ENCODE data around the gene OSBPL5.

The OSBPL5 gene

DNA sequence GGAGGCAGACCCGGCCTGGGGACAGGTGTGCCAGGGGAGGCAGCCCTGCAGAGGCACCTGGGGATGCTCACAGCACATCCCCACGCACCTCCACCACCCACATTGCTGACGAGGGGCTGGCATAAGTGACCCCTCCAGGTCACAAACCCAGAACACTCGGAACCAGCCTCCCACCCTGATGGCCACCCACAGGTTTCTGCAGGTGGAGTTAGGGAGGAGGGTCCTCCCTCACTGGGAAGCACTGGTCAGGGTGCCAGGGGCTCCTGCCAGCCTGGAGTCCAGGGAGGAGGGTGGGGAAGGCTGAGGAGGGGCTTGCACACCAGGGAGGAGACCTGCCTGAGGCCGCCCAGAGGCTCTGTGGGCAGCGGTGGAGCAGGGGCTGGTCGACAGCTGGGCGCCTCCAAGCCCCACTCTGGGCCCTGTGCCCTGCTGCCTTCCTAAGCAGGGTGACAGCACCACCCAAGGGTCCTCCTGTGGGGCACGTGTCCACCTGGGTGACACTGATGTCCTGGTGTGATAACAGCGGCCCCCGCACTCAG, 56.9 kb downstream of the OSBPL5 start:
- H3K27me3 ChIP-seq (ENCODE audit: insufficient read depth, poor library complexity, severe bottlenecking), result no peaks in the 10 kb centered on the region
- TF ChIP-seq, protein P1, sequence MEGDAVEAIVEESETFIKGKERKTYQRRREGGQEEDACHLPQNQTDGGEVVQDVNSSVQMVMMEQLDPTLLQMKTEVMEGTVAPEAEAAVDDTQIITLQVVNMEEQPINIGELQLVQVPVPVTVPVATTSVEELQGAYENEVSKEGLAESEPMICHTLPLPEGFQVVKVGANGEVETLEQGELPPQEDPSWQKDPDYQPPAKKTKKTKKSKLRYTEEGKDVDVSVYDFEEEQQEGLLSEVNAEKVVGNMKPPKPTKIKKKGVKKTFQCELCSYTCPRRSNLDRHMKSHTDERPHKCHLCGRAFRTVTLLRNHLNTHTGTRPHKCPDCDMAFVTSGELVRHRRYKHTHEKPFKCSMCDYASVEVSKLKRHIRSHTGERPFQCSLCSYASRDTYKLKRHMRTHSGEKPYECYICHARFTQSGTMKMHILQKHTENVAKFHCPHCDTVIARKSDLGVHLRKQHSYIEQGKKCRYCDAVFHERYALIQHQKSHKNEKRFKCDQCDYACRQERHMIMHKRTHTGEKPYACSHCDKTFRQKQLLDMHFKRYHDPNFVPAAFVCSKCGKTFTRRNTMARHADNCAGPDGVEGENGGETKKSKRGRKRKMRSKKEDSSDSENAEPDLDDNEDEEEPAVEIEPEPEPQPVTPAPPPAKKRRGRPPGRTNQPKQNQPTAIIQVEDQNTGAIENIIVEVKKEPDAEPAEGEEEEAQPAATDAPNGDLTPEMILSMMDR (IDR thresholded peaks at IDR 0.05; ENCODE audit: poor library complexity, severe bottlenecking), result no peak
- H3K9me3 ChIP-seq (ENCODE audit: severe bottlenecking), result no peaks in the 10 kb centered on the region
- no peaks in the 10 kb centered on the region for H3K4me1 ChIP-seq (ENCODE audit: insufficient read depth, poor library complexity, severe bottlenecking)
- no peak for ATAC-seq (ENCODE audit: low read depth)
- H3K36me3 ChIP-seq (ENCODE audit: low read depth), result peaks cover 11% of the 10 kb centered on the region
- peak; percentile 36 for DNase-seq (ENCODE audit: low spot score)
- H3K4me3 ChIP-seq (ENCODE audit: severe bottlenecking), result no peak overlapping the region
- H3K27ac ChIP-seq (ENCODE audit: poor library complexity, severe bottlenecking), result no peak overlapping the region

DNA sequence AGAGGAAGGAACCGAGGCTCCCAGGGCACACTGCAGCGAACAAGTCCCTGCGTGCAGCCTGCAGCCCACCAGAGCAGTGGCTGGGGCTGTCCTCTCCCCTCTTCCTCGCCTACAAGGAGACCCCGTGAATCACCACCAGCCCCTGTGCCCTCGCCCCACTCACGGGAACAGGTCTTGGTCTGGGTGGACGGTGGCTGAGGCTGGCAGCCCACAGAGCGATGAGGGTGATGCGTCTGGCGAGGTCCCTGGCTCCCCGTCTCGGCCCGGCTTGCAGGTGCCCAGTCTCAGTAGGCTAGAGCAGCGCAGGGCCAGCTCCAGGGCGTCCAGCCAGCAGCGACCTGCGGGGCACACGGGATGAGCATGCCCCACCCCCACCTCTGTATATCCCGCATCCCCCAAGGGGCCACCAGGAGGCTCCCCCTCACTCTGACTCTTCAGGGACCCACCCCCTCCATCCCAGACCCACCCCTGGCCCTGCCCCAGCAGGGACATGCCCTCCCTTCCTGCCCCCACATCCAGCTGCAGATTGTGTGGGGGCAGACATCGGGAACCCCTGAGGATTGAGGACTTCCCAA, 57.4 kb downstream of the OSBPL5 start:
- DNase-seq (ENCODE audit: low spot score) (peak; percentile 57), ATAC-seq (ENCODE audit: low read depth) (no peak)
- no peaks in the 10 kb centered on the region for H3K27me3 ChIP-seq (ENCODE audit: insufficient read depth, poor library complexity, severe bottlenecking)
- no peaks in the 10 kb centered on the region for H3K9me3 ChIP-seq (ENCODE audit: severe bottlenecking)
- H3K27ac ChIP-seq (ENCODE audit: poor library complexity, severe bottlenecking), result no peak overlapping the region
- peaks cover 5% of the 10 kb centered on the region for H3K36me3 ChIP-seq (ENCODE audit: low read depth)
- no peaks in the 10 kb centered on the region for H3K4me1 ChIP-seq (ENCODE audit: insufficient read depth, poor library complexity, severe bottlenecking)
- TF ChIP-seq, protein P1 (IDR thresholded peaks at IDR 0.05; ENCODE audit: poor library complexity, severe bottlenecking), result no peak
- H3K4me3 ChIP-seq (ENCODE audit: severe bottlenecking), result no peak overlapping the region

DNA sequence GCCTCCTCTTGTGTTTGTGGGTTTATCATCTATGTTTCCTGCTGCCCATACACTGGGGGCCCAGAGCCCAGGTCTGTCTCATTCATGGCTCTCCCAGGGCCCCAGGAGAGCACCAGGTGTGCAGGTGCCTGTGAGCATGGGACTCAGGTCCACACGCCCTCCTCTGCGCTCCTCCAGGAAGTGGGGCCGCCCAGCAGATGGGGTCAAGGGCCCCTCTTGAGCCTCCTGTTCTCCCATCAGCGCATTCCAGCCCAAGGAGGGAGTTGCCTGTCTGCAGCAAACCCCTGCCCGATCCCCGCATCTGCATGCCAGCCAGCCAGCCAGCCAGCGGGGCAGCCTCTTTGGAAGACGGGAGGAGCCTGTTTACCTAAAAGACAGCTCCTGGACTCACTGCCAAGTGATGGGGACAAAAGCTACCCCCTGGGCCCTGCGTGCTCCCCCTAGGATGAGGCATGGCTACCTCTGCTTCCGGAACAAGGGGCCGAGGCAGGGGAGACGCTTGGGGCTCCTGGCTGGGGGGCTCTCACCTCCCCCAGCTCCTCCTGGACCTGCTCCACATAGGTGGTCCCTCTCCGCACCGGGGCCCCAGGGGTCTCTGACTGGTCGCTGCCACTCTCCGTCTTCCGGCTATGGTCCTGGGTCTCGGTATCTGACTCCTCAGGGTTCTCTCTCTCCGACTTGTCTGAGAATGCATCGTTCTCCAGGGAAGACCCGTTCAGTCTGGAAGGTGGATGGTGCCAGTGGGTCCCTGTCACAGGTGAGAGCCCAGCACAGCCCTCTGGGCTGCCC, 58.2 kb downstream of the OSBPL5 start:
- H3K27me3 ChIP-seq (ENCODE audit: insufficient read depth, poor library complexity, severe bottlenecking), result no peaks in the 10 kb centered on the region
- TF ChIP-seq, protein P1 (IDR thresholded peaks at IDR 0.05; ENCODE audit: poor library complexity, severe bottlenecking), result no peak
- H3K4me3 ChIP-seq (ENCODE audit: severe bottlenecking), result no peak overlapping the region
- ATAC-seq (ENCODE audit: low read depth), result no peak
- H3K36me3 ChIP-seq (ENCODE audit: low read depth), result 0 out of 2 replicates have a peak, but pooled peaks cover 4% of the 10 kb centered on the region
- peak; percentile 57 for DNase-seq (ENCODE audit: low spot score)
- H3K27ac ChIP-seq (ENCODE audit: poor library complexity, severe bottlenecking), result no peak overlapping the region
- no peaks in the 10 kb centered on the region for H3K9me3 ChIP-seq (ENCODE audit: severe bottlenecking)
- H3K4me1 ChIP-seq (ENCODE audit: insufficient read depth, poor library complexity, severe bottlenecking), result no peaks in the 10 kb centered on the region

DNA sequence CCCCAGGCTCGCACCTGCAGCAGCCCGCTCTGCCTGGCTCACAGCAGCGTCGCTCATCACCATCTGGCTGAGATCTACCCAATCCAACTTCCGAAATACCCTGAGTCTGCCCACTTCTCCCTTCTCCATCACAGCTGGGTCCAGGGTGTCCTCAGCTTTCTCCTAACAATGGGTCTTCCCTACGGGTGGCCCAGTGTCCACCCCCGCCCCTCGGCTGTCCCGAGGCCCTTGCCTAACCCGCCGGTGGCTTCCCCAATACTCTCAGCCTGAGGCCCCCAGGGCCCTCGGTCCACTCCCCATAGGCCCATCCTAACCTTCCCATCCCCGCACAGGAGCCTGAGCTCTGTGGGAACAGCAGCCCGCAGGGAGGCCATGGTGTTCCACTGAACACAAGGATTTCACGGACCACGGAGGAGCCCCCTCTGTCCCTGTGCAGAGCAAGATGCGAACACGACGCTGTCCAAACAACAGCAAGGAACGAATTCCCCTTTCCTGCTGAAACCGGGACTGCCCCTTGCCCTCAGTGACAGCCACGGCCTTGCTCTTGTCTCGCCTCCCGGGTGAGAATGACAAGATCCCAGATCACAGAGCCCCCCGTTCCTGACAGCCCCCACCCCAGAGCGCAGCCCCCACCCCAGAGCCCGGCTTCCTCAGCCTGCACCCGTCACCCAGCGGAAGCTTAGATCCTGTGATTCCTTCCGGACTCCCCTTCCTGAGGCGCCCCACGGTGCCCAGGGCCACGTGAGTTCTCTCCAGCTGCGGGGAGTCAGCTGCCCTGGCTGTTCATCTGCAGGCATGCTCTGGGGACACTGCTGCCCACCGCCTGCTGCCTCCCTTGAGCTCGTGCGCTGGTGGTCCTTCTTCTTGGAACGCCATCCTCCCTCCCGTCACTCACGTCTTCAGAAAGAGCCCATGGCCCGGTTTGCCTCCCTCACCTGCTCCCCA, 59.0 kb downstream of the OSBPL5 start:
- Histone ChIP-seq H3K4me3 (ENCODE audit: severe bottlenecking) (no peak overlapping the region), H3K36me3 (ENCODE audit: low read depth) (no peaks in the 10 kb centered on the region), H3K27ac (ENCODE audit: poor library complexity, severe bottlenecking) (no peak overlapping the region), H3K27me3 (ENCODE audit: insufficient read depth, poor library complexity, severe bottlenecking) (no peaks in the 10 kb centered on the region), H3K9me3 (ENCODE audit: severe bottlenecking) (no peaks in the 10 kb centered on the region), H3K4me1 (ENCODE audit: insufficient read depth, poor library complexity, severe bottlenecking) (no peaks in the 10 kb centered on the region)
- ATAC-seq (ENCODE audit: low read depth) (no peak), DNase-seq (ENCODE audit: low spot score) (peak; percentile 47)
- TF ChIP-seq, protein P1 (IDR thresholded peaks at IDR 0.05; ENCODE audit: poor library complexity, severe bottlenecking), result no peak
